Stimulated activated CD4-positive, alpha-beta T cell treated with anti-CD3 and anti-CD28 coated beads, Interleukin-1b, Interleukin-23, amount 100 ng/mL, for 24 hours (primary cell): Measurements from ENCODE around the gene MARCHF9.

Experiments used
- DNase-seq, 4 experiments: peaks; one replicate each; pipeline ENCODE4 v3.0.0-alpha.2; 2020; ENCODE audit warnings: low read depth in 4 of 4, low spot score in 1 of 4

MARCHF9 gene

GRCh38 chr12:57753756-57754337 is 1.1 kb upstream of the MARCHF9 start:
- no peak for DNase-seq

GRCh38 chr12:57755194-57755453 is 221 bp downstream of the MARCHF9 start:
- DNase-seq = no peak

GRCh38 chr12:57755454-57756372 is 810 bp downstream of the MARCHF9 start:
- no peak for DNase-seq

- DNase-seq = peak; percentile 38 to 62 (median 54)
Observed at GRCh38 chr12:57756406-57757341, 1.8 kb downstream of the MARCHF9 start.

- DNase-seq = no peak
Observed at GRCh38 chr12:57757771-57758170, 2.9 kb downstream of the MARCHF9 start.

GRCh38 chr12:57758552-57759359 is 3.9 kb downstream of the MARCHF9 start:
- no peak for DNase-seq

GRCh38 chr12:57759360-57759980 is 4.6 kb downstream of the MARCHF9 start:
- no peak for DNase-seq

GRCh38 chr12:57760347-57760982 is 5.6 kb downstream of the MARCHF9 start:
- no peak for DNase-seq

- DNase-seq = no peak
Observed at GRCh38 chr12:57761391-57761998, 6.6 kb downstream of the MARCHF9 start.

GRCh38 chr12:57762463-57762862 is 7.6 kb downstream of the MARCHF9 start:
- no peak for DNase-seq

GRCh38 chr12:57763881-57764661 is 9.2 kb downstream of the MARCHF9 start:
- DNase-seq = no peak

- no peak for DNase-seq
Observed at GRCh38 chr12:57764662-57765002, 9.7 kb downstream of the MARCHF9 start.

GRCh38 chr12:57765003-57765697 is 10.2 kb downstream of the MARCHF9 start:
- DNase-seq = peak in 3 of 4 experiments; percentile 38 to 64 (median 45)

GRCh38 chr12:57765698-57766463 is 11.0 kb downstream of the MARCHF9 start:
- DNase-seq = no peak

- DNase-seq = no peak
Observed at GRCh38 chr12:57766464-57767304, 11.8 kb downstream of the MARCHF9 start, which contains the start of gene CYP27B1. Gene CYP27B1 (minus strand): TSS chr12:57767078. CDS start chr12:57767041, 37 bp downstream.

GRCh38 chr12:57767305-57767698 is 12.4 kb downstream of the MARCHF9 start:
- DNase-seq = no peak
